ENCODE data around the gene RAB14. TPM values are rescaled to one million over a fixed set of nuclear protein-coding genes. Genes with fewer than 3 reads are reported as not detected.

The RAB14 gene
- total RNA-seq, 4 donors from 2014 or later: 20.7 to 50.3 (median 37.9) TPM

- no peak for TF ChIP-seq EP300 (IDR thresholded peaks at IDR 0.05; ENCODE audit: low read depth)
- TF ChIP-seq POLR2A (IDR thresholded peaks at IDR 0.05): no peak
- no peak for TF ChIP-seq POLR2AphosphoS5 (IDR thresholded peaks at IDR 0.05)
- TF ChIP-seq, protein P1, sequence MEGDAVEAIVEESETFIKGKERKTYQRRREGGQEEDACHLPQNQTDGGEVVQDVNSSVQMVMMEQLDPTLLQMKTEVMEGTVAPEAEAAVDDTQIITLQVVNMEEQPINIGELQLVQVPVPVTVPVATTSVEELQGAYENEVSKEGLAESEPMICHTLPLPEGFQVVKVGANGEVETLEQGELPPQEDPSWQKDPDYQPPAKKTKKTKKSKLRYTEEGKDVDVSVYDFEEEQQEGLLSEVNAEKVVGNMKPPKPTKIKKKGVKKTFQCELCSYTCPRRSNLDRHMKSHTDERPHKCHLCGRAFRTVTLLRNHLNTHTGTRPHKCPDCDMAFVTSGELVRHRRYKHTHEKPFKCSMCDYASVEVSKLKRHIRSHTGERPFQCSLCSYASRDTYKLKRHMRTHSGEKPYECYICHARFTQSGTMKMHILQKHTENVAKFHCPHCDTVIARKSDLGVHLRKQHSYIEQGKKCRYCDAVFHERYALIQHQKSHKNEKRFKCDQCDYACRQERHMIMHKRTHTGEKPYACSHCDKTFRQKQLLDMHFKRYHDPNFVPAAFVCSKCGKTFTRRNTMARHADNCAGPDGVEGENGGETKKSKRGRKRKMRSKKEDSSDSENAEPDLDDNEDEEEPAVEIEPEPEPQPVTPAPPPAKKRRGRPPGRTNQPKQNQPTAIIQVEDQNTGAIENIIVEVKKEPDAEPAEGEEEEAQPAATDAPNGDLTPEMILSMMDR (IDR thresholded peaks at IDR 0.05): no peak
- no peaks in the 10 kb centered on the region for H3K27me3 ChIP-seq
- no peak overlapping the region for H3K4me3 ChIP-seq
- no peaks in the 10 kb centered on the region for H3K4me1 ChIP-seq
- DNase-seq: no peak
- 96 to 100% methylated on average over 1 to 2 of the region's 2 CpGs for WGBS, 2 donors (ENCODE audit: low coverage in 1 of 2)
- H3K36me3 ChIP-seq: peaks cover 0 to 75% (median 15%) of the 10 kb centered on the region in 4 donors
- H3K27ac ChIP-seq: no peak overlapping the region
- no peaks in the 10 kb centered on the region for H3K9me3 ChIP-seq
- in situ Hi-C loops (cut with MboI; ENCODE audit: low pct_ligation_motif_present in 1 of 4, low pct_unique_long_range_greater_than_20kb in 1 of 4, low sequenced_read_pairs in 3 of 4) (no loop called here), intact Hi-C loops (cut with DNase I; ENCODE audit: low total_unique reads) (no loop called here)
Observed at GRCh38 chr9:121143771-121144170, 57.9 kb downstream of the RAB14 start.

- Histone ChIP-seq H3K27me3 (no peaks in the 10 kb centered on the region), H3K27ac (no peak overlapping the region), H3K4me3 (no peak overlapping the region), H3K9me3 (no peaks in the 10 kb centered on the region), H3K4me1 (no peaks in the 10 kb centered on the region), H3K36me3 (peaks cover 0 to 55% (median 14%) of the 10 kb centered on the region in 4 donors)
- in situ Hi-C loops (cut with MboI; ENCODE audit: low pct_ligation_motif_present in 1 of 4, low pct_unique_long_range_greater_than_20kb in 1 of 4, low sequenced_read_pairs in 3 of 4): no loop called here
- no peak for DNase-seq
- intact Hi-C loops (cut with DNase I; ENCODE audit: low total_unique reads): no loop called here
- no peak for TF ChIP-seq POLR2A (IDR thresholded peaks at IDR 0.05)
- TF ChIP-seq, protein P1 (IDR thresholded peaks at IDR 0.05): no peak
- no peak for TF ChIP-seq EP300 (IDR thresholded peaks at IDR 0.05; ENCODE audit: low read depth)
- TF ChIP-seq POLR2AphosphoS5 (IDR thresholded peaks at IDR 0.05): no peak
- WGBS, 2 donors (ENCODE audit: low coverage in 1 of 2): 50 to 94% methylated on average over 1 of the region's 1 CpG
Observed at GRCh38 chr9:121141706-121142105, 60.0 kb downstream of the RAB14 start.

GRCh38 chr9:121141306-121141705, 60.4 kb downstream of the RAB14 start:
- Histone ChIP-seq H3K27ac (no peak overlapping the region), H3K9me3 (no peaks in the 10 kb centered on the region), H3K27me3 (no peaks in the 10 kb centered on the region), H3K36me3 (peaks cover 0 to 51% (median 14%) of the 10 kb centered on the region in 4 donors), H3K4me1 (no peaks in the 10 kb centered on the region), H3K4me3 (no peak overlapping the region)
- in situ Hi-C loops (cut with MboI; ENCODE audit: low pct_ligation_motif_present in 1 of 4, low pct_unique_long_range_greater_than_20kb in 1 of 4, low sequenced_read_pairs in 3 of 4) (no loop called here), intact Hi-C loops (cut with DNase I; ENCODE audit: low total_unique reads) (no loop called here)
- DNase-seq: no peak
- TF ChIP-seq POLR2AphosphoS5 (IDR thresholded peaks at IDR 0.05) (no peak), EP300 (IDR thresholded peaks at IDR 0.05; ENCODE audit: low read depth) (no peak), POLR2A (IDR thresholded peaks at IDR 0.05) (no peak)
- WGBS, 2 donors (ENCODE audit: low coverage in 1 of 2): 88 to 100% methylated on average over 1 of the region's 1 CpG

DNA sequence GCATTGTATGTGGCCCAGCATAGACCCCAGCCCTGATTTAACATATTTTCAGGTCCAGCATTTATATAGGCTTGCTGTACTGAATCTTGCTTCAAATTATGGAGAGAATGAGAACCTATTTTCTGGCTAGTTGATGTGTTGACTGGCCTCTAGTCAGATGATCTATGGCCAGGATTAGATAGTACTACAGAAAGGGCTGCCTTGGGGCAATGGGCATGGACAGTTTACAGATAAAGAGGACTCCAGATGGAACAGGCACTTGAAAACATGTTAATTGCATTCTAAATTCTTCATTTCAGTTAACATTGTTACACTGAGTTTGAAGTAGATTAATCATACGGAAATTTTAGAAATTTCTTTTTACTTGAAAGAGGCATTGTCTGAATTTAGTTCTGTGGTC, 61.5 kb downstream of the RAB14 start:
- TF ChIP-seq, protein P1 (IDR thresholded peaks at IDR 0.05): no peak
- TF ChIP-seq EP300 (IDR thresholded peaks at IDR 0.05; ENCODE audit: low read depth): no peak
- no peak for TF ChIP-seq POLR2AphosphoS5 (IDR thresholded peaks at IDR 0.05)
- TF ChIP-seq POLR2A (IDR thresholded peaks at IDR 0.05): no peak
- intact Hi-C loops (cut with DNase I; ENCODE audit: low total_unique reads): no loop called here
- Histone ChIP-seq H3K4me1 (no peaks in the 10 kb centered on the region), H3K36me3 (peaks cover 0 to 44% (median 14%) of the 10 kb centered on the region in 4 donors), H3K27ac (no peak overlapping the region), H3K4me3 (no peak overlapping the region), H3K9me3 (no peaks in the 10 kb centered on the region), H3K27me3 (no peaks in the 10 kb centered on the region)
- no peak for DNase-seq
- 95 to 100% methylated on average over 1 of the region's 1 CpG for WGBS, 2 donors (ENCODE audit: low coverage in 1 of 2)
- in situ Hi-C loops (cut with MboI; ENCODE audit: low pct_ligation_motif_present in 1 of 4, low pct_unique_long_range_greater_than_20kb in 1 of 4, low sequenced_read_pairs in 3 of 4): no loop called here

DNA sequence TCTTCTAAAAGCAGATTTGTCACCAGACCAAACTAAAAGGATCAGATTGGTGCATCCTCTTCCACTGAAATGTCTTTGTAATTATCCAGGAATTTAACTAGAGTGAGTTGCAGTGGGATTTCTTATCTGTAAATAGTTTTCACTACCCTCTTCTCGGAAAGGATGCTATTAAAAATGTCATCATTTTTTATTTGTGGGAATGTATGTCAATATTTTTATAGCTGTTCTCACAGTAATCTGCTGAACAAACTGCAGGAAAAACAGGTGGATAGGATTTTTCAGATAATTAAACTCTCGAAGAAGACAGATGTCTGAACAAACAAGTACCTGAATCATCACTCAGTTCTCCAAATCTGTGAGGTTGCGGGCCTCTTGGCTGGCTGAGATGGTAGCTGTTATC, 62.7 kb downstream of the RAB14 start:
- H3K27ac ChIP-seq: no peak overlapping the region
- DNase-seq: no peak
- no peaks in the 10 kb centered on the region for H3K9me3 ChIP-seq
- H3K4me1 ChIP-seq: no peaks in the 10 kb centered on the region
- TF ChIP-seq, protein P1 (IDR thresholded peaks at IDR 0.05): no peak
- TF ChIP-seq EP300 (IDR thresholded peaks at IDR 0.05; ENCODE audit: low read depth) (no peak), POLR2A (IDR thresholded peaks at IDR 0.05) (no peak), POLR2AphosphoS5 (IDR thresholded peaks at IDR 0.05) (no peak)
- intact Hi-C loops (cut with DNase I; ENCODE audit: low total_unique reads) (no loop called here), in situ Hi-C loops (cut with MboI; ENCODE audit: low pct_ligation_motif_present in 1 of 4, low pct_unique_long_range_greater_than_20kb in 1 of 4, low sequenced_read_pairs in 3 of 4) (no loop called here)
- peaks cover 0 to 36% (median 9%) of the 10 kb centered on the region in 4 donors for H3K36me3 ChIP-seq
- no peaks in the 10 kb centered on the region for H3K27me3 ChIP-seq
- no peak overlapping the region for H3K4me3 ChIP-seq
- 81 to 88% methylated on average over 3 of the region's 3 CpGs for WGBS, 2 donors (ENCODE audit: low coverage in 1 of 2)

All from transverse colon (tissue), 4 donors.